Osteoblast (primary cell): ENCODE data around the gene CELSR1. TPM values are rescaled to one million over a fixed set of nuclear protein-coding genes. Genes with fewer than 3 reads are reported as not detected.

Experiments
- DNase-seq: peaks from one replicate; pipeline ENCODE4 v3.0.0; 2011; ENCODE audit warnings: low spot score, mixed read lengths; ENCODE audit not compliant: insufficient read length; ENCODE audit errors: missing footprints
- H2AFZ ChIP-seq: 2 replicates; pipeline ENCODE4 v1.6.0; 2011; ENCODE audit warnings: mild to moderate bottlenecking, low read length
- H3K27ac ChIP-seq: 2 replicates; pipeline ENCODE4 v1.5.1; 2011; ENCODE audit warnings: mild to moderate bottlenecking, low read depth, low read length, moderate library complexity
- H3K27me3 ChIP-seq: 2 replicates; pipeline ENCODE4 v1.6.0; 2012; ENCODE audit warnings: mild to moderate bottlenecking, control low read depth, inconsistent platforms, low read length, moderate library complexity; ENCODE audit not compliant: insufficient read depth
- H3K36me3 ChIP-seq: 2 replicates; pipeline ENCODE4 v1.5.1; 2011; ENCODE audit warnings: mild to moderate bottlenecking, low read length, control low read depth, moderate library complexity; ENCODE audit not compliant: insufficient read depth
- H3K4me1 ChIP-seq: 2 replicates; pipeline ENCODE4 v1.5.1; 2011; ENCODE audit warnings: mild to moderate bottlenecking, low read length, control low read depth, moderate library complexity; ENCODE audit not compliant: insufficient read depth
- H3K4me2 ChIP-seq: 2 replicates; pipeline ENCODE4 v1.6.0; 2011; ENCODE audit warnings: mild to moderate bottlenecking, low read length; ENCODE audit not compliant: insufficient read depth
- H3K4me3 ChIP-seq: fragments of 200-600 bp; sonication (generic); 3 replicates; pipeline ENCODE4 v1.5.1; 2012; ENCODE audit warnings: mild to moderate bottlenecking, low read length, inconsistent platforms; ENCODE audit not compliant: insufficient read depth
- H3K79me2 ChIP-seq: 2 replicates; pipeline ENCODE4 v1.6.0; 2012; ENCODE audit warnings: mild to moderate bottlenecking, low read length, control low read depth, inconsistent platforms; ENCODE audit not compliant: insufficient read depth
- H3K9me3 ChIP-seq: 2 replicates; pipeline ENCODE4 v1.5.1; 2011; ENCODE audit warnings: low read depth, low read length, control low read depth
- H4K20me1 ChIP-seq: 2 replicates; pipeline ENCODE4 v1.6.0; 2012; ENCODE audit warnings: mild to moderate bottlenecking, low read length, control low read depth; ENCODE audit not compliant: insufficient read depth
- total RNA-seq: library from RNA; depleted of rRNA; stranded (reverse); fragments of >200 nt; gene quantifications from 2 replicates; pipeline ENCODE4 v1.2.3, GENCODE V29; 2012
- TF ChIP-seq, protein P1 (sequence below): IDR thresholded peaks from 2 replicates; pipeline ENCODE4 v1.5.1; 2011; ENCODE audit warnings: mild to moderate bottlenecking, low read depth, low read length, moderate library complexity; ENCODE audit errors: extremely low read depth

Gene CELSR1
- total RNA-seq, 1 donor: 3.6 TPM

GRCh38 chr22:46556775-46557174, 19.4 kb upstream of the CELSR1 start:
- Histone ChIP-seq H3K27ac (no peak overlapping the region), H3K4me2 (no peak overlapping the region), H3K4me3 (no peak overlapping the region), H3K4me1 (no peaks in the 10 kb centered on the region), H4K20me1 (no peaks in the 10 kb centered on the region), H2AFZ (no peak overlapping the region), H3K9me3 (peaks cover 10% of the 10 kb centered on the region), H3K79me2 (no peaks in the 10 kb centered on the region), H3K27me3 (no peaks in the 10 kb centered on the region), H3K36me3 (no peaks in the 10 kb centered on the region)
- TF ChIP-seq, protein P1, sequence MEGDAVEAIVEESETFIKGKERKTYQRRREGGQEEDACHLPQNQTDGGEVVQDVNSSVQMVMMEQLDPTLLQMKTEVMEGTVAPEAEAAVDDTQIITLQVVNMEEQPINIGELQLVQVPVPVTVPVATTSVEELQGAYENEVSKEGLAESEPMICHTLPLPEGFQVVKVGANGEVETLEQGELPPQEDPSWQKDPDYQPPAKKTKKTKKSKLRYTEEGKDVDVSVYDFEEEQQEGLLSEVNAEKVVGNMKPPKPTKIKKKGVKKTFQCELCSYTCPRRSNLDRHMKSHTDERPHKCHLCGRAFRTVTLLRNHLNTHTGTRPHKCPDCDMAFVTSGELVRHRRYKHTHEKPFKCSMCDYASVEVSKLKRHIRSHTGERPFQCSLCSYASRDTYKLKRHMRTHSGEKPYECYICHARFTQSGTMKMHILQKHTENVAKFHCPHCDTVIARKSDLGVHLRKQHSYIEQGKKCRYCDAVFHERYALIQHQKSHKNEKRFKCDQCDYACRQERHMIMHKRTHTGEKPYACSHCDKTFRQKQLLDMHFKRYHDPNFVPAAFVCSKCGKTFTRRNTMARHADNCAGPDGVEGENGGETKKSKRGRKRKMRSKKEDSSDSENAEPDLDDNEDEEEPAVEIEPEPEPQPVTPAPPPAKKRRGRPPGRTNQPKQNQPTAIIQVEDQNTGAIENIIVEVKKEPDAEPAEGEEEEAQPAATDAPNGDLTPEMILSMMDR: no peak
- DNase-seq: peak; percentile 57

DNA sequence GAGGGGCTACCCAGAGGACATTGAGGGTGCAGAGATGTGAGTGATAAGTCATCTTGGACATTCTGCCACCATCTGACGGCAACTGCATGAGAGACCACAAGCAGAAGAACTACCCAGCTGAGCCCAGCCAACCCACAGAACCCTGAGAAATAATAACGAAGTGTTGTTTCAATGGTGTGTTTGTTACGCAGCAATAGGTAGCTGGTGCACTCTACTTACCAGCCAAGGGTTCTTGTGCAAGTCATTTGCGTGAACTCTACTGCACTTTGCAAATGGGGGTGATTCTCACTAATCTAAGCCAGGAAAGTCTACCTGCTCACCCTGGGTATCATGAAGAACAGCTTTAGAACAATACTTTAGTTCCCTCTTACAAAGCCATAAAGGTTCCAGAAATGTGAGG, 15.8 kb upstream of the CELSR1 start:
- H3K4me3 ChIP-seq: no peak overlapping the region
- TF ChIP-seq, protein P1: no peak
- H3K4me2 ChIP-seq: no peak overlapping the region

DNA sequence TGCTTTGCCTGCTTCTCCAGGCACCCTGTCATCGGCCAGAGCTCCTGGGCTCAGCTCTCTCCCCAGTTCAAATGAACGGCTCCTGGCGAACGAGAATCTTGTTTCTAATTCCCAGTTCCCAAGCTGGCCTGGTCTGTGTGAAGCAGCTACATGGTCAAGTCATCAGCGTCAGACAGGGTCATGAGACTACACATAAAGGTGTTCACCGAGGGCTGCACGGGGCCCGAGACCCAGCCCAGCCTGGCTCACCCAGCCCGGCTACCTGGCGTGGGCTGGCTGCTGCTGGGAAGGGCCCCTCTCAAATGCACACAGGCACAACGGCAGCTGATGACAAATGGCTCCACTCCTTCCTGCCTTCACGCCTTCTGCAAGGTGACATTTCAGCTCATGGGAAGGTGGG, 14.6 kb upstream of the CELSR1 start:
- H3K4me3 ChIP-seq: no peak overlapping the region
- no peak overlapping the region for H3K4me2 ChIP-seq
- H3K79me2 ChIP-seq: no peaks in the 10 kb centered on the region
- H4K20me1 ChIP-seq: no peaks in the 10 kb centered on the region
- peaks cover 18% of the 10 kb centered on the region for H3K4me1 ChIP-seq
- no peak overlapping the region for H3K27ac ChIP-seq
- H2AFZ ChIP-seq: no peak overlapping the region
- H3K36me3 ChIP-seq: no peaks in the 10 kb centered on the region
- TF ChIP-seq, protein P1: no peak
- DNase-seq: no peak
- peaks cover 8% of the 10 kb centered on the region for H3K9me3 ChIP-seq
- H3K27me3 ChIP-seq: peaks cover 3% of the 10 kb centered on the region

More for the DNA sequence above, 15.8 kb upstream of the CELSR1 start:
- Histone ChIP-seq H2AFZ (no peak overlapping the region), H3K36me3 (no peaks in the 10 kb centered on the region), H3K27me3 (peaks cover 3% of the 10 kb centered on the region), H4K20me1 (no peaks in the 10 kb centered on the region), H3K27ac (no peak overlapping the region), H3K79me2 (no peaks in the 10 kb centered on the region), H3K9me3 (peaks cover 10% of the 10 kb centered on the region), H3K4me1 (peaks cover 6% of the 10 kb centered on the region)
- DNase-seq: peak; percentile 46

DNA sequence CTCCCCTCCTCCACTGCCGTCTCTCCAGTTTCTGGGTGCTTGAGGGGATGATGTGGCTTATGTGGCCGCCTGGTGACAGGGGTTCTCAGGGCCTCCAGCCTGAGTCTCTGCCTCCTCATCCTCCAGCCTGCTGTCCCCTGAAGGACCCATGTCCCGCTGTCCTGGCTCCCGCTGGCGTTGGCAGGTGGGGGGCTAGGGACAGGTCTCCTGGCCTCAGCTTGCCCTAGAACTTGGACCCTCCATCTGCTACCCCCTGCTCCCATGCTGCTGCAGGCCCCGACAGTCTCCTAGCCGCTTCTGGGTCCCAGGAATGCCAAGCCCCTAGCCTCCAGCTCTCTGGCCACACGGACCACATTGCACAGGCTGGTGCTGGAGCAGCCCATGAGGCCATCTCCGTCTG, 13.9 kb upstream of the CELSR1 start:
- Histone ChIP-seq H3K4me3 (no peak overlapping the region), H4K20me1 (no peaks in the 10 kb centered on the region), H3K27ac (no peak overlapping the region), H3K4me2 (no peak overlapping the region), H2AFZ (no peak overlapping the region), H3K4me1 (peaks cover 23% of the 10 kb centered on the region), H3K79me2 (no peaks in the 10 kb centered on the region), H3K36me3 (no peaks in the 10 kb centered on the region), H3K27me3 (peaks cover 3% of the 10 kb centered on the region), H3K9me3 (peaks cover 6% of the 10 kb centered on the region)
- TF ChIP-seq, protein P1: no peak
- peak; percentile 52 for DNase-seq
